COLO668 (cell line): ENCODE measurements around the gene SPRN.

ENCODE experiments used
- DNase-seq: peaks from one replicate; lab custom pipeline; 2025; ENCODE audit not compliant: unreplicated experiment; lab: John Stamatoyannopoulos, UW

SPRN gene

DNA sequence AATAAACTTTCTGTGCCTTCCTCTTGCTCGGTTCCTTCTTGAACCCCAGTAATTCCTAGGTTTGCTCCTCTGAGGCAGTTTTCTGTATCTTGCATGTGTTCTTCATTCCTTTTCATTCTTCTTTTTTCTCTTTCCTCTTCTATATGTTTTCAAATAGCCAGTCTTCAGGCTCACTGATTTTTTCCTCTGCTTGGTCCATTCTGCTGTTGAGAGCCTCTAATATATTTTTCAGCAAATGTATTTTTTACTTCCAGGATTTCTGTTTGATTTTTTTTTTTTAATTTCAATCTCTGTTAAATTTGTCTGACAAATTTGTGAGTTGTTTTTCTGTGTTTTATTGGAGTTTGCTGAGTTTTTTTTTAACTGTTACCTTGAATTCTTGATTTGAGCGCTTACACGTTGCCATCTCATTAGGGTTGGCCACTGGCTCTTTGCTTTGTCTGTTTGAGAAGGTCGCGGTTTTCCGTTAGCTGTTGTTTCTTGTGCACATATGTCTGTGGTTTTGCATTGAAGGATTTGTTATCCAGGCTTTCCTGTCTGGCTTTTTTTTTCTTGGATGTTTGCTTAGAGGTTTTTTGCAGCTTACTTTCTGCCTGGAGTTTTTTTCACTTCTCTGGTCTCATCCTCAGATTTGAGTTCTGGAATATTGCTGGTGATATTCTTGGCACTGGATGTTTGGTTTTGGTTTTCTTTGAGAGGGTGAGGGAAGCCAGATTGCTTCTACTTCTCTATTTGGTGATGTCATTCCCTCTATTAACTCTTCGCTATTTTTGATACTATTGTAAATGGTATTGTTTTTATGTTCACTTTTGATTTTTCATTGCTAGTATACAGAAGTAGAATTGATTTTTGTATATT, 12.7 kb downstream of the SPRN start:
- no peak for DNase-seq

- no peak for DNase-seq
These were observed 18.4 kb downstream of the SPRN start for GRCh38 chr10:133405844-133406527.

DNA sequence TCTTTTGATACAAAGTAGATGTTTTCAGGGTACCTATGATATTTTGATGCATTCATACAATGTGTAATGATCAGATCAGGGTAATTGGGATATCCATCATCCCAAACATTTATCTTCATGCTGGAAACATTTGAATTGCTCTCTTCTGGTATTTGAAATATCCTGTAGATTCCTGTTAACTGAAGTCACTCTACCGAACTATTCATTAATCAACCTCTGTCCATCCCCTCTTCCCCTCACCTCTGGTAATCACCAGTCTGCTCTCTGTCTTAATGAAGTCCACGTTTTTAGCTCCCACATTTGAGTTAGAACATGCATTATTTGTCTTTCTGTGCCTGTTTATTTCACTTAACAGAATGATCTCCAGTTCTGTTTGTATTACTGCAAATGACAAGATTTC, 19.2 kb downstream of the SPRN start:
- no peak for DNase-seq

GRCh38 chr10:133403784-133404183, 20.6 kb downstream of the SPRN start:
- DNase-seq, result no peak

DNA sequence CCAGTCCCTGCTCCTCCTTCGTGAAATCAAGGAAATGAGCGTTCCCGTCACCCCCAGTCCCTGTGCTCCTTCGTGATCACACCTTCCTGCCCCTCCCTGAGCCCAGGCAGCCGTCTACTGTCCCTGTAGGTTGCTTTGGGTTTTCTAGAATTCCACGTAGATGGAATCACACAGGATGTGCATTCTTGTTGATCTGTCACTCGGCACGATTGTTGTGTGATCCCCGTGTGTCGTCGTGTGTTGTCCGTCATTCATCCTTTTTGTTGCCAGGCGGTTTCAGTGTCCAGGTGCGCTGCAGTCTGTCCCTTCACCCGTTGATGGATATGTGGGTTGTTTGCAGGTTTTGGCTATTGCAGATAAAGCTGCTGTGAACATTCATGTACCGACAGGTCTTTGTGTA, 21.1 kb downstream of the SPRN start:
- DNase-seq, result no peak

- no peak for DNase-seq
These were observed 22.3 kb downstream of the SPRN start for GRCh38 chr10:133401981-133402725.

GRCh38 chr10:133401500-133401899, 22.9 kb downstream of the SPRN start:
- no peak for DNase-seq

GRCh38 chr10:133400624-133401424, 23.6 kb downstream of the SPRN start:
- no peak for DNase-seq

- no peak for DNase-seq
These were observed 25.3 kb downstream of the SPRN start for GRCh38 chr10:133399123-133399601.

DNA sequence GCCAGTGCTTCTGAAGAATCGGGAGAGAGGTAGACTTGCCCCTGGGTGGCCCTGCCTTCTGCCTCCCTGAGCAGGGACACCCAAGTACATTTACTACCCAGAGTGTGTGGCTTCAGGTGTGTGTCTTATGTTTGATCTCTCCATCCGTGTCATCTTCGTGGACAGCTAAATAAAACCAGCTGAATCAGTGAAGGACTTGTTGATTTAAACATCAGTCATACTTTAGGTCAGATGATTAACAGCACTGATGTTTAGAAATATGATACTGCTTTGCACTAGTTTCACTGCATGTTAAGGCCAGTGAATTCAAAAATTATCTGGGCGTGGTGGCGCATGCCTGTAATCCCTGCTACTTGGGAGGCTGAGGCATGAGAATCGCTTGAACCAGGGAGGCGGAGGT, 26.5 kb downstream of the SPRN start:
- DNase-seq, result no peak

DNA sequence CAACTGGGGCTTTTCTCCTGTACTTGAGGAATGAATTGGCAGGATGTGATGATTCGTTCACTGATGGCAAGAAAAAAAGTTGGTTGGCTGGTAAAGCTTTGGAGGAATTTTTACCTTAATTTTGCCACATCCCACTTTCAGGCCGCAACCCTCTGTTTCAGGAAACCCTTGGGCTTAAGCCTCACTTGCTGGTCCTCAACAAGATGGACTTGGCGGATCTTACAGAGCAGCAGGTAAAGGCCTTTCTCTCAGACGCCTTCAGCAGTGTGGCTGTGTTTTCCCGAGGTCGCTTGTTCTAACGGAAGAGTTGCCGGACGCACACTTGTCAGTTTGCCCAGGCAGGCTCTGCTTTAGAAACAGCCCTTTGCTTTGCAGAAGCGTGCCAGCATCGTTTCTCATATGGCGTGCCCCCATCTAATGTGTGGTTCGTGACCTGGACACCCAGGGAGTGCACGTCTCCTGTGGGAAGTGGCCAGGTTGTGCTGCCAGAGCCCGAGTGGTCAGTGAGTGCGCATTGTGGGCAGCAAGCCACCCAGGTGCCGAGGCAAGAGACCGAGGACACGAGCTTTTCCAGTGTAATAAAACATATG, 28.3 kb downstream of the SPRN start:
- DNase-seq, result no peak

DNA sequence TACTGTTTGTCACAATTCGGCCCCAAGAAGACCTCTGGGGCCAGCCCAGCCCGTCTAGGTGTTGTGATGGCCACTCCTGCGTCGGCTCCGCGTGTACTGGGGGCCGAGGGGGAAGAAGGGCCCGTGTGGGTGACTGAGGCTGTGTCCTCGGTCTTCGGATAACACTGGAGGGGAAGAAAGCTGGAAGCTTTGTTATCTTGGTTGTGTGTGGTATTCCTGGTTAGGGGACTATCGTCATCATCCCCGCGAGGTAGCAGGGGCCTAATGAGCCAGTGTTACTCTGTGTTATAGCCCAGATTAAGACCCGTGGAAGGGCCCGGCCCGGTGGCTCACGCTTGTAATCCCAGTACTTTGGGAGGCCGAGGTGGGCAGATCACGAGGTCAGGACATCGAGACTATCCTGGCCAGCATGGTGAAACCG, 29.6 kb downstream of the SPRN start:
- DNase-seq, result no peak

GRCh38 chr10:133394064-133394663, 30.3 kb downstream of the SPRN start, which contains the start of gene MTG1:
MTG1 (plus strand) TSS chr10:133394157; CDS start chr10:133394221, 64 bp downstream.
- peak; percentile 92 for DNase-seq

GRCh38 chr10:133393401-133394063, 30.9 kb downstream of the SPRN start:
- DNase-seq, result no peak

DNA sequence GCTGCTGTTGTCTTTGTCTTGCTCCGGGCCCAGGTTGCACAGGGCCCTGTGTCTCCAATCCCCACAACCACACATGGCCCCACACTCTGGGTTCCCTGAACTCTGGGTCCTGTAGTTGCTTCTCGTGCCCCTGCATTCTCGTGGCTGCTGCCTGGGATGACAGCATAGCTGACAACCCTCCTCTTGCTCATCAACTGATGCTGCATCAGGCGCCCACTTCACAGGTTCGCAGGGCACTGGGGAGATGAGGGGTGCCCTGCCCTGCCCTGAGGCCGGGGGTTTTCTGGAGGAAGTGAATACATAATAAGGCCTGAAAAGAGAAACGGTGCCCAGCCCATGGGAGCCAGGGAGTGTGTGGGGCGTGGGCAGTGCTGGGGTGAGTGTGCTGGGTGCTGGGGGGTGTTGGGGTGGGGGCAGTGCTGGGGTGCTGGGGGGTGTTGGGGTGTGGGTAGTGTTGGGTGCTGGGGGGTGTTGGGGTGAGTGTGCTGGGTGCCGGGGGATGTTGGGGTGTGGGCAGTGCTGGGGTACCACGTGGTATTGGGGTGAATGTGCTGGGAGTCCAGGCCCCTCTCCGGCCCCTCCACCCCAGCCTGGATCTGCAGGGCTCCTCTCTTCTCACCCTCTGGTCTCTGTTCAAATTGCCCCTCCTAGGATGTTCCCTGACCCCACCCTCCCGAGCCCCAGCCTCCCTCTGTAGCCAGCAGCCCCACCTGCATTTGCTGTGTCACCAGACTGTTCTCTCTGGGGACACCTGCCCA, 32.5 kb downstream of the SPRN start:
- no peak for DNase-seq

GRCh38 chr10:133391249-133391635, 33.2 kb downstream of the SPRN start:
- no peak for DNase-seq

GRCh38 chr10:133390597-133391248, 33.7 kb downstream of the SPRN start:
- DNase-seq, result no peak
